GM12891 (cell line): ENCODE results near the gene TEX2.
"Not testable (repeated sequence)": the region's sequence is repeated elsewhere in the genome, so short reads cannot be mapped to it uniquely, and the experiment has no call there.

Experiments used
- PAX5 ChIP-seq: IDR thresholded peaks from 2 replicates; pipeline ENCODE4 v1.6.1; 2011; ENCODE audit warnings: low read length, moderate library complexity, mild to moderate bottlenecking; ENCODE audit not compliant: insufficient read depth, severe bottlenecking
- POLR2A ChIP-seq: IDR thresholded peaks from 2 replicates; pipeline ENCODE4 v1.6.1; 2011; ENCODE audit warnings: low read depth, low read length, control low read depth
- POLR2AphosphoS5 ChIP-seq: IDR thresholded peaks from 2 replicates; pipeline ENCODE4 v1.6.1; 2011; ENCODE audit warnings: low read depth, low read length, control low read depth
- POU2F2 ChIP-seq: IDR thresholded peaks from 2 replicates; pipeline ENCODE4 v1.6.1; 2011; ENCODE audit warnings: low read depth, mild to moderate bottlenecking, control low read depth, low read length, moderate library complexity
- SPI1 ChIP-seq: IDR thresholded peaks from 2 replicates; pipeline ENCODE4 v1.6.1; 2011; ENCODE audit warnings: low read depth, low read length, control low read depth
- TAF1 ChIP-seq: IDR thresholded peaks from 2 replicates; pipeline ENCODE4 v1.6.1; 2011; ENCODE audit warnings: low read depth, low read length, control low read depth

DNA sequence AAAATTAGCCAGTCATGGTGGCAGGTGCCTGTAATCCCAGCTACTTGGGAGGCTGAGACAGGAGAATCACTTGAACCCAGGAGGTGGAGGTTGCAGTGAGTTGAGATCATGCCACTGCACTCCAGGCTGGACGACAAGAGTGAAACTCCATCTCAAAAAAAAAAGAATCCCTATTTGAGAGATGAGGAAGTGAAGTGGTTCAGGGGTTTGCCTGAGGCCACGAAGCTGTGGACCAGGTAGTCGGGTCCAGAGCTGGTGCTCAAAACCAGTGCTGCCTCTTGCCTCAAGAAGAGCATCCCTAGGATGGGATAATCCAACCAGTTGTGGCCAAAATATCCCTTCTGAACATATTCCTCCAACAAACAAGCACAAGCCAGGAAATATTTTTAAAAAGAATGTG lies 95.4 kb downstream of the TEX2 start:
- TF ChIP-seq POLR2A, TAF1, POLR2AphosphoS5, PAX5, POU2F2: not testable (repeated sequence)
- peak; percentile 62 for TF ChIP-seq SPI1
